ENCODE data around the gene DLGAP1. TPM values are rescaled to one million over a fixed set of nuclear protein-coding genes. Genes with fewer than 3 reads are reported as not detected.

Gene DLGAP1
- total and polyA plus RNA-seq, 10 of the 15 experiments (the other 5 are each of a cell fraction or from before 2014, with no cell fraction given): 0.23 to 27.6 (median 1.9) TPM

GRCh38 chr18:3595369-3596273 lies 859.5 kb downstream of the DLGAP1 start (continued):
- no peak for TF ChIP-seq CUX1 (IDR thresholded peaks at IDR 0.05; ENCODE audit: insufficient replicate concordance, low read depth, low read length)
- TF ChIP-seq PAX5 (IDR thresholded peaks at IDR 0.05; ENCODE audit: borderline replicate concordance, low read depth, low read length): no peak
- no peak for TF ChIP-seq SRF (IDR thresholded peaks at IDR 0.05; ENCODE audit: low read depth in 2 of 2, low read length in 2 of 2)
- peak; percentile 20; the same call in 1 of the 2 replicates for TF ChIP-seq ZNF687 (IDR thresholded peaks at IDR 0.05)
- TF ChIP-seq KLF5 (IDR thresholded peaks at IDR 0.05; ENCODE audit: partially characterized antibody): no peak
- TF ChIP-seq SKIL (IDR thresholded peaks at IDR 0.05; ENCODE audit: low read depth, poor library complexity, severe bottlenecking): peak; percentile 45
- no peak for TF ChIP-seq E2F8 (IDR thresholded peaks at IDR 0.05; ENCODE audit: low read depth, partially characterized antibody)
- no peak for TF ChIP-seq KAT2A (conservative IDR thresholded peaks at IDR 0.05; ENCODE audit: control insufficient read depth, low read depth, low read length)
- peak; percentile 77; the same call in 1 of the 2 replicates for TF ChIP-seq NFIC (IDR thresholded peaks at IDR 0.05; ENCODE audit: low read depth, low read length)
- TF ChIP-seq JUND (IDR thresholded peaks at IDR 0.05; ENCODE audit: low read depth, low read length): no peak
- no peak for TF ChIP-seq ZZZ3 (IDR thresholded peaks at IDR 0.05; ENCODE audit: control insufficient read depth, insufficient read length, low read depth)
- no peak for TF ChIP-seq RAD21 (IDR thresholded peaks at IDR 0.05; ENCODE audit: insufficient read depth, low read depth, low read length)
